ENCODE measurements around the gene ZNF33A.
"Not testable (repeated sequence)": the region's sequence is repeated elsewhere in the genome, so short reads cannot be mapped to it uniquely, and the experiment has no call there.

ZNF33A gene

GRCh38 chr10:38010119-38010903 lies at the start of gene ZNF33A:
Gene ZNF33A, plus strand, starts transcription at chr10:38010675. Its CDS starts 1,667 bp downstream, at chr10:38012342.
- DNase-seq (ENCODE audit: low read depth) = peak; percentile 69

GRCh38 chr10:37965006-37965405 lies 45.5 kb upstream of the ZNF33A start:
- DNase-seq (ENCODE audit: low read depth) = no peak

GRCh38 chr10:37972396-37972795 lies 38.1 kb upstream of the ZNF33A start:
- DNase-seq (ENCODE audit: low read depth) = no peak

GRCh38 chr10:37975401-37975991 lies 35.0 kb upstream of the ZNF33A start:
- no peak for DNase-seq (ENCODE audit: low read depth)

GRCh38 chr10:37976091-37976879 lies 34.2 kb upstream of the ZNF33A start, which contains the start of gene ZNF25:
Gene ZNF25, minus strand, starts transcription at chr10:37976647. Its CDS starts 4,925 bp downstream, at chr10:37971722.
- peak; percentile 85 for DNase-seq (ENCODE audit: low read depth)

GRCh38 chr10:37976880-37977203 lies 33.6 kb upstream of the ZNF33A start:
- no peak for DNase-seq (ENCODE audit: low read depth)

- DNase-seq (ENCODE audit: low read depth) = no peak
These were observed 18.8 kb upstream of the ZNF33A start for GRCh38 chr10:37991655-37992054.

- no peak for DNase-seq (ENCODE audit: low read depth)
These were observed 18.4 kb upstream of the ZNF33A start for GRCh38 chr10:37992083-37992482.

- not testable (repeated sequence) for DNase-seq (ENCODE audit: low read depth)
These were observed 11.6 kb upstream of the ZNF33A start for GRCh38 chr10:37998920-37999319.

GRCh38 chr10:38000474-38000873 lies 10.0 kb upstream of the ZNF33A start:
- DNase-seq (ENCODE audit: low read depth) = not testable (repeated sequence)

GRCh38 chr10:38003026-38003425 lies 7.4 kb upstream of the ZNF33A start:
- no peak for DNase-seq (ENCODE audit: low read depth)

- DNase-seq (ENCODE audit: low read depth) = no peak
These were observed 6.9 kb upstream of the ZNF33A start for GRCh38 chr10:38003588-38003987.

GRCh38 chr10:38007551-38007950 lies 2.9 kb upstream of the ZNF33A start:
- no peak for DNase-seq (ENCODE audit: low read depth)

GRCh38 chr10:38007991-38008390 lies 2.5 kb upstream of the ZNF33A start:
- DNase-seq (ENCODE audit: low read depth) = no peak

GRCh38 chr10:38016354-38016753 lies 5.9 kb downstream of the ZNF33A start:
- DNase-seq (ENCODE audit: low read depth) = no peak

GRCh38 chr10:38019124-38019523 lies 8.6 kb downstream of the ZNF33A start:
- DNase-seq (ENCODE audit: low read depth) = not testable (repeated sequence)

GRCh38 chr10:38025283-38025682 lies 14.8 kb downstream of the ZNF33A start:
- DNase-seq (ENCODE audit: low read depth) = no peak

- DNase-seq (ENCODE audit: low read depth) = no peak
These were observed 17.5 kb downstream of the ZNF33A start for GRCh38 chr10:38027986-38028385.

GRCh38 chr10:38032886-38033285 lies 22.4 kb downstream of the ZNF33A start:
- no peak for DNase-seq (ENCODE audit: low read depth)

- DNase-seq (ENCODE audit: low read depth) = no peak
These were observed 27.8 kb downstream of the ZNF33A start for GRCh38 chr10:38038107-38038931.

GRCh38 chr10:38038932-38039245 lies 28.4 kb downstream of the ZNF33A start:
- no peak for DNase-seq (ENCODE audit: low read depth)

- DNase-seq (ENCODE audit: low read depth) = no peak
These were observed 33.0 kb downstream of the ZNF33A start for GRCh38 chr10:38043516-38043915.
